Stimulated activated CD4-positive, alpha-beta T cell treated with anti-CD3 and anti-CD28 coated beads, Interleukin-12 subunit alpha, Interleukin-12 subunit beta, amount 100 ng/mL, for 24 hours (primary cell): Measurements from ENCODE around the gene CRY2.

Experiments used
- DNase-seq, 2 experiments: peaks; one replicate each; pipeline ENCODE4 v3.0.0-alpha.2; 2020; ENCODE audit warnings: low read depth in 2 of 2

CRY2 gene

DNA sequence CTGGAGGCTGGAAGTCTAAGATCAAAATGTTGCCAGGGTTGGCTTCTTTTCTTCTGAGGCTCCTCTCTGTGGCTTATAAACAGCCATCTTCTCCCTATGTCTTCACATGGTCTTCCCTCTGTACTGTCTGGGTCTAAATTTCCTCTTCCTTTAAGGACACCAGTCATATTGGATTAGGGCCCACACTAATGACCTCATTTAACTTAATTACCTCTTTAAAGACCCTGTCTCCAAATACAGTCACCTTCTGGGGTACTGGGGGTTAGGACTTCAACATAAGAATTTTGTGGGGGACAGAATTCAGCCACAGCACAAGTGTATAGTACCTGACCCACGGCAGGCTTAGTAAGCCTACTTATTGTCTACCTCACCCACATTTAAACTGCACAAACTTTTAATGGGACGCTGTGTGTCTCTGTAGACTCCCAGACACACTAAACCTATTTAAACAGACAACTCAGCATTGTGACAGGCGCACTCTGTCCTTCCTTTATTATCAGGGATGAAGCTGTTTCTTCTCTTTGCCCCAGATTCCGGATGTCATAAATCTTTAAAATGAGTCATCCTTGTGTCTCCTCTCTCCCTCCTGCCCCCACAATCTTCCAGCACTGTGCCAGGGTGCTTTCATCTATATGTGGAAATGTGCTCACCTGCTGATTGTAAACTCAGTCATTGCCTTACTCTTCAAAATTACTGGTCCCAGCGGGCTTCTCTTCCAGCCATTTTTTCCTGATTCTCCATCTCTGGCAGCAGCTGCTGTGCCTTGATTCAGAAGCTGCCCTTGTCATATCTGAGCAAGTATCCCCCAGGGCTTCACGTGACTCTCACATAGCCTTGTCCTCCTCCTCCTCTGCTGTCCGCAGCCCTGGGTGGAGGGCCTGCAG, 32.8 kb downstream of the CRY2 start:
- no peak for DNase-seq

DNA sequence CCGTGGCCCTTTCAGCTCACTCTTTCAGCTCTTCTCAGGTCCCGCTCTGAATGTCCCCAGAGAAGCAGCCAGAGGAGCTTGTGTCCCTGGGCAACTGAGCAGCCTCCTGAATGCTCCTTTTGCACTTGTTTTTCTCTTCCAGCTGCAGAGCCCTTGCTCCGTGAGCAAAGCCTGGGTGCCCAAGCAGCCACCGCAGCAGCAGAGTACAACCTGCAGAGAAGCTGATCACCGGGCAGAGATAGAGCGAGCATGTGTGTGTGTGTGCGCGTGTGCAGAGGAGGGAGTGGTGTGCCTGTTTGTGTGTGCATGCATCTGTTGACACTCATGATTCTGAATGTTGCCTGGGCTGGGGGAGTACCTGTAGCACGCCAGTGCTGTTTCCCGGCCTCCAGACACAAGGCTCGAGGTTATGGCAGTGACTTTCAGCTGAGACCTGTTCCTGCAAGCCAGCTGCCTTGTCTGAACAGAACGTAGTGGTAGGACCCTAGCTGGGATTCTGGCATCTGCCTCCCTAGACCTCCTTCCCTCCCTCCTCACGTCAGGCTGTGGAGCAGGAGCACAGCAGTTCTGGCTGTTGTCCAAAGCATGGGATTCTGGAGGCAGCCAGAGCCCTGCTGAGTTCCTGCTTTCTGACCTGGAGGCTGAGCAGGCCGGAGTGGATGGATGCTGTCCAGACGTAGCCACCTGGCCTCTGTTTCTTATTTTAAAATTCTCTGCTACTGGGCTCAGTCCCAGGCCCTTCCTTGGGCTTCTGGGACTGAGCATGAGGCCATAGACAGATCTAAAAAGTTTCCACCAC, 33.7 kb downstream of the CRY2 start:
- DNase-seq = no peak

DNA sequence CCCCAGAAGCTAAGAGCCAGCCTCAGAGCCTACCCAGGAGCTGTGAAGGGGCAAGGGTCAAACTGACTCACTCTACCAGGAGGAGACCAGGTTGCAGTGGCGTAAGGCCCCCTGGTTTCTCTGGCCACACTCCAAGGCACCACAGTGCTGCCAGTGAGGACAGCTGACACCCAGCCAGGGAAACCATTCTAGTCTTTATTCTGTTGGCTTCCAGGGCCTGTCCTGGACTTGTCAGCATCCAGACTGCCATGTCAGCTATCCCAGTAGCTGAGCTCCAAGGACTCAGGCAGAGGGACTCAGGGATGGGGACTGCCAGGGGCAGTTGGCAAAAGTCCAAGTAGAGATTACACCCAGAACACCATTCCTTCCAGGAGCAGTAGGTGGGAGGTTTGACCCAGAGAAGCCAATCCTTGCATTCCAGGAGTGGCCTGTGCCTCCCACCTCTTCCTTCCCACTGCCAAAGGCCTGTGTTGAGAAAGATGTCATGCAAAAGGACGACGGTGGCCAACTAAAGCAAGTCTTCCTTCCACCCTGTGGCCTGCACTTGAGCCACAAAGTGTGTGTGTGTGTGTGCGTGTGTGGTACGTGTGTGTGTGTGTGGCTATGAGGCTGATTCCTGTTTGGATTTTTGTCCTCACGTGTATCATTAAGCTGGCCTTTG, 34.6 kb downstream of the CRY2 start:
- DNase-seq = no peak

DNA sequence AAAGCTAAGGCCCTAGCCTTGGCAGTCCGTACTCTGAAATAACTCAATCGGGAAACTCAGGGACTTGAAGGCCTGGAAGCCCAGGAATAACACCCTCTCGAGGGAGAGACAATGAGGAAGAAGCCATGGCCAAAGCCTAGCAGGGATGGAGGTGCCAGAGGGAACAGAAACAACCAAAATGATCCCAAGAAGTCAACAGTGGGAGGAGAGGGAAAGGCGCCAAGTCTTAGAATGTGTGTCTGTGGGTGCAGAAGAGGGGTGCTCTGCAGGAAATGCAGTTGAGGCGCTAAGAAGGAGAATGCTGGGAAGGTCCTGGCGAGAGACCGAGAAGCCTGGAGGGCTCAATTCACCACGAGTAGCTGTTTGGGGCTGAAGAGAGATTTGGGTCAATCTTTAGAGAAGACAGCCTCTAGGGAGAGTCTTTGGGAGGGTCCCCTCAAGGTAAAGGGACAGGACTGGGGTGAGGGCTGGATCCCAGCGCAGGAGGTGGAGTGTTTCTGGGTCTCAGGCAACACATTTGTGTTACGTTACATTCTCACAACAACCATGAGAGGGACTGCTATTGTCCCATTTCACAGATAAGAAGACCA, 37.4 kb downstream of the CRY2 start:
- no peak for DNase-seq

DNA sequence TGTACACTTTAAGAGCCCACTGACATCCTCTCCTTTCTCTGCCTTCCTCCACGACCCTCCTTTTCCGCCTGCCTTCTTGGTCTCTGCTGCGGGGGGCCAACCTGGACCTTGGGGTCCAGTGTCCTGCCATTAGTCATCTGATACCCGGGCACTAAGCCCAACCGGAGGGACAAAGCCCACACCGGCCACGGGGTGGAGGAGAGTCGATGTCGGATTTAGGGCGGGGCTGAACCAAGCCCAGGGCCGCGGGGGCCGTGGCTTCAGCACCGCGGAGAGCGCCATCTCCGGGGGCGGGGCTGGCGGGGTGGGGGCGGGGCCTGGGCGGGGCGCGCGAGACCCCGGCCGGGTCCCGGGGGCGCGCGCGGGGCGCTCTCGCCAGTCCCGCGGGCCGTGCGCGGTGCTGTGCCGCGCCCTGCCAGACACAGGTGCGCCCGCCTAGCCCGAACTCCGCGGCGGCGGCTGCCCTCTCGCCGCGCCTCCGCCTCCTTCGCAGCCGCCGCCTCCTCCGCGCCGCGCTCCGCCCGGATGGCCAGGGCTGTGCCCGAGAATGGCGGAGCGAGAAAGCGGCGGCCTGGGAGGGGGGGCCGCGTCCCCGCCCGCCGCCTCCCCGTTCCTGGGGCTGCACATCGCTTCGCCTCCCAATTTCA, 38.1 kb downstream of the CRY2 start, which contains the start of gene MAPK8IP1:
Gene MAPK8IP1 (plus strand): TSS at position 378 of the 647 bp plus-strand sequence. CDS start 170 bp downstream, at position 548.
- peak; percentile 11 to 24 for DNase-seq

DNA sequence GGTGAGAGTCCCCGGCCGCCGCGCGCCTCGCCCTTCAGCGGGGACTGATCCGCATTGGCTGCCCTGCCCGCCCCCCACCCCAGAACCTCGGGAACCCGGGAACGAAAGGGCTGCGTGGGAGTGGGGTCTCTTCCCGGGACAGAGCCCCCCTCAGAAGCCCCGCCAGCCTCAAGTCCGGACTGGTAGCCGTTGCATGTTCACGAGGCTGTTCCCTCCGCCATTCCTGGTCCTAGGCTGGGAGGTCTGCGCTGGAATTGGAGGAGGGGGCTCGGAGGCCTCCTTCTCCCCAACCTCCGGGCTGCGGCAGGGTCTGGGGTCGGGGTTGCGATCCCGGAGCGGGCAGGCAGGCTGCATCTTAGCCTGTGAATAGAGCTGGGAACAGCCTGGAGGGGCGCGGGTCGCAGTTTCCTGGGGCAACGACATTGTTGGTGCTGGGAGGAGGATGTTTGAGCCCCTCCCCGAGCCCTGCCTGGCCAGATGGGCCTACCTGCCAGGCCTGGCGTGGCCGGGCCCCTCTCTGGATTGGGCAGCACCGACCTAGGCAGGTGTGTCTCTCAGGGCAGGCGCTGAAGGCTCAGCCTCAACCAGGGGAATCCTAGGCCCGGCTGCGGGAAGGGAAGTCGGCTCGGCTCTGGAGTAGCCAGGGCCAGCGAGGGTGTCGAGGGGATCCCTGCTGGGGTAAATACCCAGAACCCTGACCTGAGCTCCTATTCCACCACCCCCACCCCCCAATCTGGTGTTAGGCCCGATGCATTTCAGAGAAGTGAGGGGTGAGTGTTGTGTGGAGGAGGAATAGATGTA, 38.8 kb downstream of the CRY2 start:
- DNase-seq = no peak

DNA sequence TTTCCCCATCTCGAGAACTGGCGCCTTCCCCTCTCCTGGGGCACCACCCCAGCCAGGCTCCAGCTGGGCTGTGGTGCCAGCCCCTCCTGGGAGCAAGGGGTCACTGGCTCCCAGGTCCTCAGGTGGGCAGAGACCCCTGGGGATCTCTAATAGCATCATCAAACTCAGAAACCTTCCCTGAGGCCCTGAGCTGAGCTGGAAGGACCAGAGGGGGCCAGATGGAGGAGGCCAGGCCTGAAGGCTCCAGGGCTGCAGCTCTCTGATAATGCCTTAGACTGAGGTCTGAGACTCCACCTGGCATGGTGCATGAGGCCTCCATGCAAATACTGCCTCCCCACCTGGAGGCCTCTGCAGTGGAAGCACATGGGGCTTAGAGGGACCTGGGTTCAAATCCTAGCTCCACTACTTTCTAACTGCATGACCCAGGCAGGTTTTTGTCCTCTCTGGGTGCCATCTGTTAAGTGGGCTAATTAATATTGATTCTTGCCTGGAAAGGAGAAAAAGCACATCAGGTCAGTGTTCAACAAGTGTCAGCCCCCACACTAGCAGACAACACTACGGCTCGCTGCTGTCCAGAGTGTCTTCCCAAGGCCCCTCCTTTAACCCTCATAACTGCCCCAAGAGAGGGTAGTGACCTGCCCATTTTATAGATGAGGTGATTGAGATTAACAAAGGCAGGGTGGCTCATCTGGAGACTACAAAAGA, 39.7 kb downstream of the CRY2 start:
- DNase-seq = no peak

DNA sequence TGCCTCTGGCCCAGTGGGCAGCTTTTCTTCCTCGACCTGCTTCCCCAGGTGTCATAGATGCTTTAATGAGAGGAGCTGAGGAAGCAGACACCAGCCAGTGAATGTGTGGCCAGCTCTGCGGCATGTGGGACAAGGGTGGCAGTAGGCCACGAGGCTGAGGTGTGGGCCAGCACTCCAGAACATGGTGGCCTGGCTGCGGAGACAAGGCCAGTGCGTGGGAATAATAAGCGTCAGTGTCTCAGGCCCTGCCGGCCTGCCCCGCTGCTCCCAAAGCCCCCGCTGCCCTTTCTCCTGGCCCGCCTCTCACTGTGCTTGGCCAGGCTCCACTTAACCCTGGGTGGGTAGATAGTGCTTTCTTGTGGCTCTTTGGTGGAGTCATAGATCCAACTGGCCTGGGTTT, 40.3 kb downstream of the CRY2 start:
- DNase-seq = no peak

DNA sequence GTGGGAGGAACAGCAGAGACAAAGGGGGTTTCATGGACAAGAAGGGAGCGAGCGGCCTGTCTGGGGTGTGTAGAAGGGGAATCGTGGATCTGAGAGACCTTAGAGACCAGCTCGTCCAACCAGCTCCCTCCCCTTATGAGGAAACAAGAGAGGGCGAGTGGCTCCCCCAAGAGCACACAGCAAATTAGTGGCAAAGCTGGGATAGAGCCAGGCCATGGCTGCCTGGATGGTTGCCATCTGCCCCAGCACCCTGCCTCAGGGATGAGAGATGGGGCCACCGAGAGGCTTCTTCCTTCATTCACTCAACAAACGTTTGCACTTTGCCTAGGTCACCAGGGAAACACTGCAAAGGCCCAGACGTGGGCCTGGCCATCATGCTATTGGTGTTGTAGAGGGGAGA, 42.3 kb downstream of the CRY2 start:
- no peak for DNase-seq

DNA sequence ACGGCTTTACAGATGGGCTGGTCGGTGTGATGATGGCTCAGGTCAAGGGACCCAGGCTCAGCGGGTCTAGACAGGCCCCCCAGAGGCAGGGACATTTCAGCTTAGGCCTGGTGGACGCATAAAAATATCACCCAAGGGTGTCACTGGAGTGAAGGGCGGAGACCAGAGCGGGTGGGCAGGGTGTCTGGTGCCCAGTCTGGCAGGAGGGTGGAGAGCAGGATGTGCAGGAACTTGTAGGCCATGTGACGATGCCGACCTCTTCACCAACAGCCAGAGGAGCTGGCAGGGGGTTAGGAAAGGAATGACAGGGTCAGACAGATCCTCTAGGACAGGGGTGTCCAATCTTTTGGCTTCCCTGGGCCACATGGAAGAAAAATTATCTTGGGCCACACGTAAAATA, 42.7 kb downstream of the CRY2 start:
- DNase-seq = no peak

DNA sequence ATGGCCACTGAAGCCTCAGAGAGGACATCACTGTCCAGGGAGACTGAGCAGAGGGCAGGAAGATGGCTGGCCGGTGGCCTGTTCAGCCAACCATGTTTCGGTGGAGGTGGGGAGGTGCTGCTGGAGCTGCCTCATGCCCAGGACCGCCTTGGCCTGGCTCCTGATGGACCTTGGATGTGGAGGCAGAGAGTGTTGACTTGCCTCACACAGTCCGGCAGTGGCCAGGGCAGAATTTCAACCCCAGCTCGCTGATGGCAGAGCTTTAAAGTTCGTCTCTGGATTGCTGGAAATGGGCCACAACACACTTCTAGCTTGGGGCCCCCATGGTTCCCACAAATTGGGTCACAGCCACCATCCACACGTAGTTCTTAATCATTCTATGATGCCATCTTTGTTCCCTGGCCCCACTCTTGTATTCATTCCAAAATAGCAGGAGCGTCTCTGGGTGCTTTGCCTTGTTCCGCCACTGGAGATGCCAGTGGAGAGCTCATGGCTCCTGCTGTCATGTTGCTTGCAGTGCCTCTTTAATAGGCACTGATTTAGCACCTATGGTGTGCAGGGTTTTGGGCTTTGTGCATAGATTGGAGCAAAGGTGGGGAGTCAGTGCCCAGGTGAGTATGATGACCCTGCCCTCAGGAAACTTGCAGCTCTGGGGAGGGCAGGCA, 43.7 kb downstream of the CRY2 start:
- DNase-seq = no peak

DNA sequence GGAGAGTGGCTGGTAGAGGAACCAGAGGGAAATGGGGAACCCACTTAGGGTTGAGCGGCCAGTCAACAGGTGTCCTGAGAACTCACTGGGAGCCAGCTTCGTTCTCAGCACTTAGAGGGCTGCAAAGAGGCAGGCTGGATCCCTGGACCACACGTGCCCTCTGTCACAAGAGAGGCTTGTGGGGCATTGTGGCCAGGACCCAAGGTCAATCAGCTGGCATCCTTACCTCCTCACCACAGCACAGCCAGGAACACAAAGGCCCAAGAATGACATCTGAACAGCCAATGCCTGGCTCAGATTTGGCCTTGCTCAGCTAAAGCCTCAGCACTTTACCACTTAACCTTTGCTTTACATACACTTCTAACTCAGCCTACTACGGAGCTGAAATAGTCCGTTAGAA, 45.6 kb downstream of the CRY2 start:
- DNase-seq = no peak

DNA sequence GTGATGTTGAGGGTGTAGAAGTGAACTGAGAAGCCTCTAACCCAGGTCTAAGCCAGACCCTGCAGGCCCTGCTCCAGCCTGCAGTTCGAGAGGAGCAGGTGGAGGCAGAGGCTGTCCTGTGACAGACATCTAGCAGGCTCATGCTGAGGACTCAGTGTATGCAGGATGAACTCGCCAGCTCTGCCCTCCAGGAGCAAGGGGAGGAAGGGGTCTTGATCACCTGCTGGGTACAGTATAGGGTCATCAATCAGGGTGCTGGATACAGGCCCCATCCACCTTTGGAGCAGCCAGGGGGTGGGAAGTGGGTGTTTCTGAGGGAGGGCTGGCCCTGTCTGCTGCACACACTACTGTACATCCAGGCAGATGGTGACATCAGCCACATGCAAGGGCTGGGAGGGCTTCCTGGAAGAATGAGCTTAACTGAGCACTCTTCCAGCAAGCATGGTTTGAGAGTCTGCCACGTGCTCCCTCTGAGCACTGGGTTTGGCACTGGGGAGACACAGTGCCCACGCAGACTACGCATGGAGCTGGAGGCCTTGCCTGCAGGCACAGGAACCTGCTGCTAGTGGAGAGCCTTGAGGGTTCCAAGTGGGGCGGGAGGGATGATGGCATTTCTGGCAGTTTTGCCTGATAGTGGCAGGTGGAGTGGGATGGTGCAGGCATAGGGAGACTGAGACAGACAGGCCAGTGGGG, 47.4 kb downstream of the CRY2 start:
- no peak for DNase-seq

DNA sequence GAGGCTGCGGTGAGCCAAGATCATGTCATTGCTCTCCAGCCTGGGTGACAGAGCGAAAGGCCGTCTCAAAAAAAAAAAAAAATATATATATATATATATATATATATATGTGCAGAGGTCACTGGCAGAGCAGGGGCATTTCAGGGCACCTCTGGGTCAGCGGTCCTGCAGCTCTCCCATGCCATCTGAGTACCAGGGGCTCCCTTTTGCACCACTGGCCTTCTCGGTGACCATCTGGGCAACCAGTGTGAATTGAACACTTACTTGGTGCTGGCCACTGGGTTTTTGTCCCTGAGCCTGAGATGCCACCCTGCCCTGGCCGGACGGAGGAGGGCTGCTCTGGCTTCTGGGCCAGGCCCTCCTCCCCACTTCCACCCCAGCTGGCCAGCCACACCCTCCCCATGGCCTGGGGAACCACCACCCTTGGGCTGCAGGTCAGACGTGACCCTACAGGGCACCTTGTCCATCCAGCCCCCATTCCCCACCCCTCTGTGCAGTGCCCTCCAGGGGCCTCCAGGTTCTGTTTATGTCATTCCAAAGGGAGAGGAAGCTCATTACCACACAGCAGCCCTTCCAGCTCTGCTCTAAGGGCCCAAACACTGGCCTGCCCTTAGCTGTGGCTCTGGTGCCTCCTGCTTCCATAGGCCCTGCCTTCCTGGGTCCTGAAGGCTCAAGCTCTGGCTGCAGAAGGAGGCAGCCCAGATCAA, 48.4 kb downstream of the CRY2 start:
- no peak for DNase-seq

DNA sequence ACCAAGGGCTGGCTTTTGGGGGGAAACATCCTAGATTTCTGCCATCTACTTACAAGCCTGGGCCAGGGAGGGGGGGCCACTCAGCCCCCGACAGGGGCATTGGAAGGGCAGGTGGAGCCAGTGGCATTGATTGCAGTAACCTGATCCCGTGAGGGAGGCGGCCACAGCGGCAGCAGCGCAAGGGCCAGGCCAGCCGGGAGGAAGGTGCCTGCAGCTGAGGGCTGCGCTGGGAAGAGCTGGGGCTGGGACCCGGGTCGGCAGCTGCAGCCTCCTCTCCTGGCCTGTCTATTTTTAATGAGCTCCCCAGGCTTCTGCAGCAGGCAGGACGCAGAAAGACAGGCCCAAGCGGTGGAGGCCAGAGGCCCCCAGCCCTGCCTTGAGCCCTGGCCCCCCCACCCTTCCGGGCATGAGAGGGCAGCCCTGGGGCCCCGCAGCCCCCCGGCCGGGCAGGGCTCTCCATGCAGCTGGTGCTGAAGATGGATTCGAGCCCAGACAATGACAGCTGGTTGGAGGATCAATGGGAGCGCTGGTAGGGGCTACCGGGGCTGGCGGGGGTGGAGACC, 49.2 kb downstream of the CRY2 start:
- no peak for DNase-seq

DNA sequence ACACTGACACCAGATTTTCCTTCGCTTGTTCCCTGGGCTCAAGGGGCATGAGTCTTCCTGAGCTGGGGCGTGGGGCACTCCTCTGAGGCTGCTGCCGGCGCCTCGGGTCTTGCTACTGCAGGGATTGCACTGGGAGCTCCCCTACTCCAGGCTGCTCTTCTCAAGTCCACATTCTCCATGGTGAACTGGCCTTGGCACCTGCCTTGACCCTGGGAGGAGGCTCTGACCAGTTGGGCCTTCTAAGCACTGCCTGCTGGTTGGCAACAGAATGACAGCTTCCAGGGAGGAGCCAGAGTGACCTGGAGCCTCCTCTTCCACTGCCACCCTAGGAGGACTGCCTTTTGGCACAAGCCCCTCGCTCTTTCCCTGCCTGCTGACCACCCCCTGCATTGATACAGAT, 50.3 kb downstream of the CRY2 start:
- no peak for DNase-seq

DNA sequence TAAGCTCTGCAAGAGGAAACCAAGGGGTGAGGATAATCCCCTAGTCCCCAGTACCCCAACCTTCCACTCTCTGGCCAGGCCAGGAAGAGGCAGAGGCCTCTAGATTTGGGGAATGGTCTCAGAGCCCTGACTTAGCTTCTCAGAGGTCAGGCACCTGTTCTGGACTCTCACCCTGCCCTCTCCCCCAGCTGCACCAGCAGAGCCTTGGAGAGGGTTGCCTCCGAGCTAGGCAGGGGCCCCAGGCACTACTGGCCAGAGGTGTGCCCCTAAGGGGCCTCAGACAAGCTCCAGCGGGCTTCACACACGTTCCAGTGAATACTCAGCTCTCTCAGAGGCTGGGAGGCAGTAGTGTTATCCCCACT, 51.8 kb downstream of the CRY2 start:
- no peak for DNase-seq
